Measurements from ENCODE around the gene CACNA2D3.
A peak's percentile ranks its signal among the peaks of the same experiment; 100 is the strongest.

The CACNA2D3 gene

DNA sequence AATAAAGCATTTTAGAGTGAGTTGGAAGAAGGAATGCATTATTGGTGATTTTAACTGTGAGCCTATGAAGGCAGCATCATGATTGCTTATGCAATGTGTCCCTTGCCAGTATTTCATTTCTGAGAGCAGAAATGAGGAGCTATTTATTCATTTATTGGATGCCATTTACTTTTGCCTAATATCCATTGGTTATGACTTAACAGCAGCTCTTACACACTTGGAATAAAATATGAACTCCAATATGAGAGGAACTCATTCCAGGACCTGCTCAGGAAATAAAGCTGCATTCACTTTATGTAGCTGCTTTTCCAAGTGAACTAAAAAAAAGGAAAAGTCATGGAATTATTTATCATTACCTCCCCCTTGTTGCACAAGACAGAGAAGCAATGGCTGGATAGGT, 525.4 kb downstream of the CACNA2D3 start:
- DNase-seq = no peak

DNA sequence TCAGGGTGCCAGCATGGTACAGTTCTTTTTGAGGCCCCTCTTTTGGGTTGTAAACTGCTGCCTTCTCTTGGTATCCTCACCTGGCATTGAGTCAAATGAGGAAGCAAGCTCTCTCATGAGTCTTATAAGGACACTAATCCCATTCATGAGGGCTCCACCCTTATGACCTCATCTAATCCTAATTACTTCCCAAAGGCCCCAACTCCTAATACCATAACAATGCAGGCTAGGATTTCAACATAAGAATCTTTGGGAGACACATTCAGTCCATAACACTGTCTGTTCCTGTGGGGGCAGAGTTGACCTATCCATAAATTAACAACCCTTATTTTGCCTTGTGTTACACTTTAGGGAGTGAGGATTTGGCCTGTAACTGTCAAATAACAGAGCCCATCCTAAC, 527.2 kb downstream of the CACNA2D3 start:
- no peak for DNase-seq

DNA sequence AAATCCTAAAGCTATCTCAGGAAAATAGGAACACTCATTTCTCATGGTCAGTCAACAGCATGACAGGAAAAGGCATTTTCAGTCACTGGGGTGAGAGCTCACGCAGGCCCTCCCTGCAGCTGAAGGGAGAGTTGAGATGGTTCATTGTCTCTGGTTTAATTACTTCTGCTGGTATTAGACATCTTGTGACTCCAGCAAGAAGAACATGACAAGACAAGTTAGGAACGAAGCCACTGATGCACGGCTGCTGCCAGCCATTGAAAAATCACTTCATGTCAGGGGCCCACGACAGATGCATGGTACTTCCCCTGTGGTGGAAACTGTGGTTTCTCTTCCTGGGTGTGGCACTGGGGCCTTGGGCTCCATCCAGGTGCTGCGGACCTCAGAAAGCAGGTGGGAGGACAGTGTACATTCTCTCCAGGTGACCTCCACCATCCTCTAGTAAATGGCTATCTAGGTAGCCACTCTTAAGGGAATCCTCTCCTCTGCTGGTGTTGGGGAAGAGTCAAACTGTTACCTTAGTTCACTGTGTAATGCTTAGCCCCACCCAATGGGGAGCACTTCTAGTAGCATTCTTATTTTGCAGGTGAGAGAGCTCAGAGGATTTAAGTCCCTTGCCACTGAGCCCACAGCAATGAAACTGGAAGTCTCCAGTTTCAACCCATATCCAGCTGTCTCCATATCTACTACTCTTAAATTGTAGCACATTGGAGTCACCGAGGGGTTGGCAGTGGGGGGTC, 531.3 kb downstream of the CACNA2D3 start:
- no peak for DNase-seq

DNA sequence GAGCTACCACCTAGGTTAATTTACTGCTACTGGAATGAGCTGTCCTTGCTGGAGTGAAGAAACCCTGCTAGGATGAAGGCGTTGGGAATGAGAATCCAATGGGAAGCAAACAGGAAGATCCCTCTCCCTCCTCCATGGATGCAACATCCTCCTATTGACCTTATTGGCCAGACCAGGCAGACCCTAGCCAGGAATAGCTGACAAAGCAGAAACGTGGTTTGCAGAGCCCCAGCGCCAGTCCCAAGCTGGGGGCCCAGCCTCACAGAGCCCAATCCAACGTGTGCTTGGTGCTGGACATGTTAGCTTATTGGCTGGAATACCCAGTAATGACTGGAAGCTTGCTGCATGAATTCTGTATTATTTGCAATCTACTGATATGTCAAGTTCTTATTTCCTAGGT, 532.4 kb downstream of the CACNA2D3 start:
- DNase-seq = no peak

DNA sequence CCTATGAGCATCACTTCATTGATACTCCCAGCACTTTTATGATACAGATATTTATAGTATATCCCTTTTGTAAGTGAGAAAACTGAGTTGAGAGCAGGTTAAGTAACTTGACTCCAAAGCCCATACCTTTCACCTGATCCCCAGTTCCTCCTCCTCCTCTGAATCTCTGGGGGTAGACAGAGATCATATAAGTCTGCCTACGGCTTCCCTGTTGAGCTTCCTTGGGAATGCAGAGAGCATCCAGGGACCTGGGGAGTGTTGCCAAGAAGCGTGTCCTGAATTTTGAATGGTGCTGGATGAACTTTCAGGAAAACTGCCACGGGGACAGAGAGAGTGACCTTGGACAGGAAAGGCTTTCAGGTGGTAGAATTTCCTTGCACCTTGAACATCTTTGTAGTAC, 537.0 kb downstream of the CACNA2D3 start:
- DNase-seq = no peak

DNA sequence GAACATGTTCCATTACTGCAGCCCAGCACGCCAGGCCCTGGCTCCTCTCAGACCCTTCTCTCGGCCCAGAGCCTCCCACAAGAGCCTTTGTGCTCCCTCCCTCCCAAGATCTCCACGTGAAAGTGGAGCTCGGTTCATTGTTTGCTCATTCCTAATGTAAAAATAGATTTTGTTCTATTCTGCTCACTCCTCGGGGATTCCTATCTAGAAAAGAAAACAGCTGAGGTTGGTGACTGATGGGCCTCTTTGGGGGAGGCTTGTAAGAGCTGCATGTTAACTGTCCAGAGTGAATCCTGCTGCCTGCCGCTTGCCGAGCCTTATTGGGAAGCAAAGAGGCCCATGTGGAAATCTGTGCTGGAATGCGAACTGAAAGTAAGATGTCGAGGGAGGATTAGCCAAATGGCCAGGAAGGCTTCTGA, 538.4 kb downstream of the CACNA2D3 start:
- no peak for DNase-seq

DNA sequence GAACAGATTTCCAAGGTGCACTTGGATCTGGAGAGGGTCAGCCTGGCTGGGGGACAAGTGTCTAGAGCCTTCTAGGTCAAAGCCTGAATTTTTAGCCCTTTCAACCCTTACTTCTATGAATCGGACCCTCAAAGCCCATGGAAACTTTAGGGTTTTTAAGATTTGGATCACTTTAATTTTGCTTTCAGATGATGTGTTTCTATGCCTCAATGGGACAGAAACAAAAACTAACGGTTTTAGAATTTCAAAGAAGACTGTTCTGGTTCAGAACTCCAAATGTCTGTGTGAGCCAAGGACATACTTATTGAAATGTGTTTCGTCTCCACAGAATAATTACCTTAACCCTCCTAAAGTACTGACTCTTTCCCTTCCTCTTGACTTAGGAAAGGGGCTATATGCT, 538.8 kb downstream of the CACNA2D3 start:
- DNase-seq = no peak

DNA sequence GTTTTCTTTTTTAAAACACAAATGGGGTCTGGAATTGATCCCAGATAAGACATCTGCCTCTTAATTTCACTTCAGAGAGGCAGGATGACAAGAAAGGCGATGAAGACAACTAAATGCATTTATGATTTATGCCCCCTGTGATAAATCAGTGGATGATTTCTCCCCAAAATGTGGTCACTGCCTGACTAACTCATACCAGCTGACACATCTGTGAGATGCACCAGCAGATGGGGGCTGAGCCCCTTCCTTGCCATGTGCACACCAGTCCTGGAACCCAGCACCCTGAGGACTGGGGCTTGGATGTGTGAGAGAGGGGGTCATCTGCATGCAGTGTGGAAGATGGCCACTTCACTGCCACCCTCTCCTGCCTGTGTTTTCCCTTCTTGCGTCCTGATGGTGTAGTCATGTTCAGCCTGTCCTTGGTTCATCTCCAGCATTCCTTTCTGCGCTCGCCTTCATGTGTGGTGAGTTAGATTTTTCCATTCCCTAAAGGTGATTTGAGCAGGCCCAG, 541.2 kb downstream of the CACNA2D3 start:
- no peak for DNase-seq

DNA sequence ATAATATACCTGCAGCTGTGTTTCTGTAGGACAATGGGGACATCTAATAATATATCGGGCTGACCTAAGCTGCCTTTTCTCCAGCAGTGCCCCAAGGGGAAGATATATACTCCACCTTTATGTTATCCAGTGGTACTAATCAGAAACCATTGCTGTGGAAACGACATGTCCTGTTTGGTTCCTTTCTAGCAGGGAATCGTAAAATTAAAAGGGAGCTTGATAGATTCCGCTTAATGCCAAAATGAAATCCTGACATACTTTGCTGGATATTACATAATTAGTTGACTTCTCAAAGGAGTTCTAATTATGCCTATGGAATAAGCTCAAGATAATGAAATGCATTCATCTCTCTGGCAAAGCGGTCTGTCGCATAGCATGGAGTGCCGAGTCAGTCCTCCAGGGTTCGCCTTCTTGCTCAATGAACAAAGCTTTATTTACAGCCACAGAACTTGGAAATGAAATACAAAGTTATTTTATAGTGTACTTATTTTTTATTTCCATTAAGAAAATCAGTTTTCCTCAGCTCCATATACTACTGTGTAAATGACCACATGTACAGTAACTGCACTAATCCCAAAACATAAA, 542.8 kb downstream of the CACNA2D3 start:
- DNase-seq = no peak

DNA sequence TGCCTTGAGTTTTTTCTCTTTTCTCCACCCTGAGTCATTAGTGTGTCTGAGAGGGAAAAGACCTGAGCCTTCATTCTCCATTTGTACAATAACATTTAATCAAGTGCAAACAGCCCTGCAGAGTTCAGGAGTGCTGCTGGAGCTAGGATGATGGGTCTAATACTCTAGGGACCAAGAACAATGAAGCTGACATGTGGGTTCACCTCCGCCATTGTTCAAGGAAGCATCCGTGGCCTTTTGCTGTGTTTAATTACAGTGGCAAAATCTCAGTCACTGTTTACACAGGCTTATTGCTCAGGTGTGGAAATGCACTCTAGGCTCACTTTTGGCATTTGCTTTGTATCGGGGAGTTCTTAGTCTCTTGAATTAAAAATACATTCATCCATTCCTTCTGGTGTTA, 545.9 kb downstream of the CACNA2D3 start:
- no peak for DNase-seq

DNA sequence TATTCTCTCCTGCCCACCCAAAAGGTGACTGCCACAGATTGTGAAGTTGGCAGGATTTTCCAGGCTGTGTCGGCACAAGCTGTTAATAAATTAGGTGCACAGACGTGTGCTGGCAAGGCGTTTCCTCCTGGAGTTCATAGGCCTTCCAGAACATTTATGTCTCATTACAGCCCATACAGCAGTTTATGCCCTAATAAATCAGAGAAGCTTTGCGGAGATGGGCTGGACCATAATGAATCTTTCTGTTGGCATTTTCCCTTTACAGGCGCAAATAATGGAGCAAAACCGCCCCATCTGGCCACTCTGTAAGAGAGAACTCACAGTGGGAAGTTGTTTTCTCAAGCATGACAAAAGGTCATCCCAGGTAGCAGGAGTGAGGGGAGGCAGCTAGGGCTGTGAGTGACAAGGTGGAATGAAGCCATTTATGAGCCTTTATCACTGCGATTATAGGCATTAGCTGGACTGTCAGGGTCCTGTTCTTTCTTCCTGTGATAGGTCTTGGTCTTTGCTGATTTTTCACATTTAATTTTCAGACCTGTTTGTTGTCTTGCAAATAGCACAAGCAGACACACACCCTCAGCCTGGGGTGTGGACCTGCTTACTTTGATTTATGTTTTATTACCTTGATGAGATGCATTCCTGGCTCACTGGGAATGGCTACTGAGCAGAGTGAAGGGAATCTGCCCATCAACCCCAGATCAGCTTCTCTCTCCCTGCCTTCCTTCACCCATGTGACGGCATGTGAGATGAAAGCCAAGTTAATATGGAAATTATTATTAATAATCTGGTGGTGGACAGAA, 548.0 kb downstream of the CACNA2D3 start:
- DNase-seq = no peak

DNA sequence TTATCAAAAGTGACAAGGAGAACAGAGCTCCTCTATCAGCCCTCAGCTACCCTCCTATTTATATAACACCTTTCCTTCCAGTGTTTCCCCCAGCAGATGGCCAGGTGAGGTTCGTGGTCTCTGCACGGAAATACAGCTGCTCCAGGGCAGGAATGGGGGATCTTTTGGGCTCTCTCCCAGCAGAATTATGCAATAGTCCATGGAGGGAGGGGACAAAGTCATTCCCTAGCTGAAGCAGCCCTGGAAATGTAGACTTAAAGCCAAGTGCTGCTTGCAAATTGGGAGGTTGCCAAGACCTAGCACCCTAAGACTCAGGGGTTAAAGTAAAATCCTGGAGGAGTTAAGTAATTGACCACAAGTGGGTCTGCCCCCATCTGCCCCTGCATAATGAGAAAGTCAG, 549.2 kb downstream of the CACNA2D3 start:
- DNase-seq = no peak

DNA sequence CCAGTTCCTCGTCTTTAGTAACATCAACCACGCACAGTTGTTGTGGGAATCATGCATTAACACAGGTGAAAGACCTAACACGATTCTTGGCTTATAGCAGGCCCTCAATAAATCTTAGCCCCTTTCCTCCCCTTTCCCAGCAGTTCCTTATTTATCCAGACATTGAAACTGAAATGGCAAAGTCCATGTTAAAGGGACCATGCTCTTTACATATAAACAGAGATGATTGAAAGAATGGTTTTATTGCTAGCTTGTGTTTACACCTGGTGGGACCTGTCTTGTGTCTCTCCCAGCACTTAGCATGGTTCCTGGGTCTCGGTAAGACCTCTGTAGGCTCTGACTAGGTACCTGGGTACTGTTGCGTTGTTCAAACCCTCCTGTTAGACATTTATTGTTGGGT, 553.7 kb downstream of the CACNA2D3 start:
- no peak for DNase-seq

DNA sequence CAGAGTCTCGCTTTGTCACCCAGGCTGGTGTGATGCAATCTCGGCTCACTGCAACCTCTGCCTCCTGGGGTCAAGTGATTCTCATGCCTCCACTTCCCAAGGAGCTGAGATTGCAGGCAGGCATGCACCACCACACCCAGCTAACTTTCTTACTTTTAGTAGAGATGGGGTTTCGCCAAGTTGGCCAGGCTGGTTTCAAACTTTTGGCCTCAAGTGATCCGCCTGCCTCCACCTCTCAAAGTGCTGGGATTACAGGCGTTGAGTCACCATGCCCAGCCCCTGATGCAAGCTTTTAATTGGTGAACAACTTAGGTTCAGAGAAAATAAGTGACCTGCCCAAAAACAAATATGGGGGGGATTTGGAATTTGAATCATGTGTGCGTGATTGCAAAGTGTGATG, 559.4 kb downstream of the CACNA2D3 start:
- no peak for DNase-seq

DNA sequence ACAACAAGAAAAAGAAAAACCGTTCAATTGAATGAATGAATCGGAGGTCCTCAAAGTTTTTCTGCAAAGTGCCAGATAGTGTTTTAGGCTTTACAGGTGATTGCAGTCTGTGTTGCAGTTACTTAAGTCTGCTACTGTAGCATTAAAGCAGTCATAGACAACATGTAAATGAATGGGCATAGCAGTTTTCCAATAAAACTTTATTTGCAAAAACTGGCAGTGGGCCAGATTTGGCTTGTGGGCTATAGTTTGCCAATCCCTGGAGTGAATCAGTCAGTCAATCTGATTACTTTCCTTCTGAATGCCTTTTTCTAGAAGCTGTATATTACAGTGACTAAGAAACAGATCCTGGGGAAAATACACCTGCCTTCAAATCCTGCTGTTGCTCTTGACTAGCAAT, 562.9 kb downstream of the CACNA2D3 start:
- DNase-seq = no peak

DNA sequence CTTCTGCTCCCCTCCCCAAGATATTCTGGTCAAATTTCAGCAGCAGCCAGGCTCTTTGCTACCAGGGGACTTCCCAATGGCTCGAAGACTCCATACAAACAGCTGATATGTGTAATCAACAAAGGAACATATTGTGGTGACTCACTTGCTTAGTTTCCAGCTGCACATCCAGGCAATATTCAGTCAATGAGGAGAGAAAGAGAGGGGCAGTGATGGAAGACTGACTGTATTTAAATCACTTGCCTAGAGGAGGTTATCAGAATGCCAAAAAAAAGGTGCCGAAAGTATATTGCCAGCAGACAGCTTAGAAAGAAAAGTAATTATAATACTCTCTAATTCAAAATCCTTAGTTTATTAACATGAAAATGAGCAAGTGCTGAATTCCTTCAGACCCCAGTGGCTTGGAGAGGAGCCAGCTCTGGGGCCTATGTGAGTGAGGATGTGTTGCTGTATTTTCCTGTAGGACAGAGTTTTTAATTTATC, 569.0 kb downstream of the CACNA2D3 start:
- DNase-seq = peak; percentile 3

DNA sequence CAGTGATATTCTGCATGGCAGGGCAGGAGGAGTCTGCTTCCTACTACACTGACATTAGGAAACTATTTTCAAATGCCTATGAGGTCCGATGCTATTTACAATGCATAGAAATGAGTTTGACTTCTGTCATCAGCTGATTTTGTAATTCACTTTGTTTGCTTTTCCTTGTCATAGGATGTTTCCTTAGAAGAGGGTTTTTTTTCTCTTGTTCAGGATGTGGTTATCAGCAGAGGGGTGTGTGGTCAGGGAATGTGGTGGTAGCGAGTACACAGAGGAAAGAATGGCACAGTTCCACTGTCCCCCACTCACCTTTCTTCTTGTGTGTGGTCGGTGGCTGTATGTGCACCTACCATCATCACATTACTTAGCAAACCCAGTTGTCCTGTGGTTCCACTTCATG, 574.0 kb downstream of the CACNA2D3 start:
- no peak for DNase-seq

DNA sequence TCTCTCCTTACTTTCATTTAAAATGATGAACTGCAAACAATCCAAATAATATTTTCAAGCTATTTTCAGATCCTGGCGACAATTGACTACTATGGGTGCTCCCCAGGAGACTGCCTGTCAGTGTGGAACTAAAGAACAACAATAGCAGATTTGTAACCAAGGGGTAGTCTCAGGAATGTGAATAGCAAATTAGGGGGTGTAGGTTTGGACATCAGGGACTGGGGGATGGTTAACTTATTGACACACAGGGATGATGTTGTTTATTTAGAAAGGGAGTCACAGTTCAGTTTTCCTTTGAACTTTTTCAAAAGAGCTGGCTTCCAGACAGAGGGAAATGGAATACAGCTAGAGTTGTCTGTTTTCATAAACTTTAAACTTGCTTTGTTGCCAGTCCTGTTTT, 575.7 kb downstream of the CACNA2D3 start:
- DNase-seq = no peak

DNA sequence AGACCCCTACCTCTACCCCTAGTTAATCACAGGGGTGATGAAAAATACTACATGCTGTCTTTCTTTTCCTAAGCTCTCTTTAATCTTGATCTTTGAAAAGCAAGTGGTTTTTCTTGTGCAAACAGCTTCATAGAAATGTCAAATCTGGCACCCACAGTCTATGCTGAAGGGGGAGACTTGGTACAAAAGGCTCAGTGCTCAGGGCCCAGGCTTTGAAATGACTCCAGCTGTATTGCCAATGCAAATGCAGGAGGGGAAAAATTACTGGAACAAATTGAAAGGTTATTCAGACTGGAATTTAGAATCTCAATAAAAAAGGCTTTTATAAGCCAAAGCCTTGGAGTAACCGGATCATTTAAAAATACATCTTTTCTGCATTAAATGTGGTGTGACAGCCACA, 581.6 kb downstream of the CACNA2D3 start:
- DNase-seq = no peak

DNA sequence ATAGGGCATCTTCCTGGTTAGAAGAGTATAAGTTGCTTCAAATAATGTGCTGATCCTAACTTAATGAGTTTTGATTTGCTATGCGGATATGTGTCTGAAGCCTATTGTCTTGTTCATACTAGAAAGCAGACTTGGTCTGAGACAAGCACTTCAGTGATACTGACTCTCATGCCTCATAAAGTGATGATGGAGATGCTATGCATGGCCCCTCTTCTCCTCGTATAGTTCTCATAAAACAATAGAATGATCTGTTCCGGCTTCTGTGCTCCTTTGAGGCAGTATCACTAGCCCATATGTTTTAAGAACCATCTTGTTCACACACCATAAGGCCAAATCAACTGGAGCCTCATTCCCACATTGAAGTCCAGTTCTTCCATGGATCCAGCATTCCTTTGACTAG, 583.4 kb downstream of the CACNA2D3 start:
- no peak for DNase-seq

DNA sequence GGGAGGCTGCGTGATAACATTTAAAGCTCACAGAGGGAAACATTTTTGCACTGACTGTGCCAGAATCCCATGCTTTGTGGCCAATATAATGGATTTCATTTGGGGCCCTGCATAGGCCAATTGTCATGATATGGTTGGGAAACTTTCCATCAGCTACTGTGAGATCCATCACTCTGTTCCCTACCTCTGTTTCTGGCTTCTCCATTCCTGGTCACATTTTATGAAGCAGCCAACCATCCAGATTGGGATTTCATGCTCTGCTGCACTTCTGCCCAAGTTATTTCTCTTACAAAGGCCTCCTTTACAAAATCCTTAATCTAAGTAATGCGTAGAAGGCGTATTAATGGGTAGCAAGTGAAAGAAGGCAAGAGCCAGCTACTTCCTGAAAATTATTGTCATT, 584.4 kb downstream of the CACNA2D3 start:
- DNase-seq = no peak

DNA sequence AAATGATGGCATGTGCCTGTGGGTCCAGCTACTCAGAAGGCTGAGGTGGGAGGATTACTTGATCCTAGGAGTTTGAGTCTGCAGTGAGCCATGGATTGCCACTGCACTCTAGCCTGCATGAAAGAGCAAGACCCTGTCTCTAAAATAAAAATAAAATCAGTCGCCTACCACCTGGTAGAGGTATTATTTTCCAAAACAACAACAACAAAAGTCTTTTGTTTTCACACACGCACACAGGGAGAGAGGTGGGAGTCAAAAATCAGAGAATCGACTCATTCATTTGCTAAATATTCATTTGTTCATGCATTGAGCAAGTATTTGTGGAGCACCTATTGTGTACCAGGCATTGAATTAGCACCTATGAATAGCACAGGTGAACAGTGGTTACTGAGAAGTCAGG, 587.4 kb downstream of the CACNA2D3 start:
- DNase-seq = no peak

DNA sequence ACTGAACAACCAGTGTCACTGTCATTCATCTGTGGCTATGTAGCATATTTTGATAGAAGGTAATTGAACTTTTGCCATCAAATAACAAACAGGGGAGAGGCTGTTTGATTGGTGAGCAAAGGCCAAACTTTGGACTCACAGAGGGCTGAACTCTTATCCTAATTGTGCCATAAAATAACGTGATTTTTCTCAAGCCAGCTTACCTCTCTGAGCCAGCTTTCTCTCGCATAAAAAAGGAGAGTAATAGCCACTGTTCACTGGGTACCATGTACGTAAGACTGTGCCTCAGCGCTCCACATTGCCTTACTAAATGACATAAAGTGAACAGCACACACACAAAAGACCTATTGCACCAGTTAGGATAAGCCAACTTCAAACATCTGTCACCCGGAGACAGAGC, 588.6 kb downstream of the CACNA2D3 start:
- no peak for DNase-seq

DNA sequence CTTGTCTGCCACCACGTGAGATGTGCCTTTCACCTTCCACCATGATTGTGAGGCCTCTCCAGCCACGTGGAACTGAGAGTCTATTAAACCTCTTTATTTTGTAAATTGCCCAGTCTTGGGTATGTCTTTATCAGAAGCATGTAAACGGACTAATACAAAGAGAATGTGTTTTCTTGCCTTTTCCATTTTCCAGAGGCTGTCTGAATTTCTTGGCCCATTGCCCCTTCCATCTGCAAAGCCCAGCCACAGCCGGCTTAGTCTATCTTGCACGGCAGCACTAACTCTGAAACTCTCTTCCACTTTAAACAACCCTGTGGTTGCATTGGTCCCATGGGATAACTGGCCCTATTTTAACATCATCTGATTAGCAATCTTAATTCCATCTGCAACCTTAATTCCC, 590.2 kb downstream of the CACNA2D3 start:
- DNase-seq = no peak
